Ascending aorta (tissue), 2 donors: Measurements from ENCODE around the gene KCTD19. TPM values are rescaled to one million over a fixed set of nuclear protein-coding genes. Genes with fewer than 3 reads are reported as not detected.

Experiments
- DNase-seq, 2 donors: peaks; one replicate each; pipeline ENCODE4 v3.0.0-alpha.2; 2019; ENCODE audit warnings: low spot score in 2 of 2
- H3K27ac ChIP-seq, 2 donors: fragments of 200-600 bp; sonication (generic); one replicate each; pipeline ENCODE4 v1.5.1; 2016 to 2017; ENCODE audit warnings: mild to moderate bottlenecking in 1 of 2
- H3K27me3 ChIP-seq: fragments of 200-600 bp; sonication (generic); one replicate; pipeline ENCODE4 v1.5.1; 2017
- H3K36me3 ChIP-seq, 2 donors: fragments of 200-600 bp; sonication (generic); one replicate each; pipeline ENCODE4 v1.5.1; 2016
- H3K4me1 ChIP-seq, 2 donors: fragments of 200-600 bp; sonication (generic); one replicate each; pipeline ENCODE4 v1.5.1; 2016 to 2017; ENCODE audit warnings: mild to moderate bottlenecking in 1 of 2
- H3K4me3 ChIP-seq, 2 donors: fragments of 200-600 bp; sonication (generic); one replicate each; pipeline ENCODE4 v1.5.1; 2016 to 2017; ENCODE audit warnings: mild to moderate bottlenecking in 1 of 2
- H3K9me3 ChIP-seq, 2 donors: fragments of 200-600 bp; sonication (generic); one replicate each; pipeline ENCODE4 v1.5.1; 2016
- intact Hi-C: fragments of 100-400 bp; cut with DNase I; formaldehyde crosslinking; loops from one replicate; pipeline ENCODE4 v1.15.1; 2023
- total RNA-seq: library from RNA; depleted of rRNA; stranded (reverse); fragments of >200 nt; gene quantifications from one replicate; pipeline ENCODE4 v1.1.0, GENCODE V29; 2016
- TF ChIP-seq, protein P1 (sequence below), 3 experiments: fragments of 200-600 bp in 2 of 3; fragments of 450-650 bp in 1 of 3; sonication (generic) in 2 of 3; IDR thresholded peaks; one replicate each; pipeline ENCODE4 v1.5.1; 2016 to 2019; ENCODE audit warnings: antibody characterized with exemption in 3 of 3, mild to moderate bottlenecking in 1 of 3, moderate library complexity in 1 of 3

Gene KCTD19
- total RNA-seq, 1 donor from 2014 or later: not detected

DNA sequence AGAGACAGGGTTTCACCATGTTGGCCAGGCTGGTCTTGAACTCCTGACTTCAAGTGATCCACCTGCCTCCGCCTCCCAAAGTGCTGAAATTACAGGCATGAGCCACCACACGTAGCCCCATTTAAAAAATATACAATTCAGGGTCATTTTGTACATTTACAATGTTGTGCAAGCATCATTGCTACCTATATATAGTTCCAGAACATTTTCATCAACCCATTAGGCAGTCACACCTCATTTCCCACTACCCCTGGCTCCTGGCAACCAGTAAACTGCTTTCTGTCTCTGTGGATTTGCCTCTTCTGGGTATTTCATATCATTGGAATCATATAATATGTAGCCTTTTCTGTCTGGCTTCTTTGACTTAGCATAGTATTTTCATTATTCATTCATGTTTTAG lies 6.8 kb upstream of the KCTD19 start:
- Histone ChIP-seq H3K9me3 (no peaks in the 10 kb centered on the region), H3K36me3 (no peaks in the 10 kb centered on the region), H3K27ac (no peak overlapping the region), H3K4me1 (no peaks in the 10 kb centered on the region), H3K27me3 (no peaks in the 10 kb centered on the region), H3K4me3 (no peak overlapping the region)
- intact Hi-C loops: no loop called here
- DNase-seq: no peak
- TF ChIP-seq, protein P1, sequence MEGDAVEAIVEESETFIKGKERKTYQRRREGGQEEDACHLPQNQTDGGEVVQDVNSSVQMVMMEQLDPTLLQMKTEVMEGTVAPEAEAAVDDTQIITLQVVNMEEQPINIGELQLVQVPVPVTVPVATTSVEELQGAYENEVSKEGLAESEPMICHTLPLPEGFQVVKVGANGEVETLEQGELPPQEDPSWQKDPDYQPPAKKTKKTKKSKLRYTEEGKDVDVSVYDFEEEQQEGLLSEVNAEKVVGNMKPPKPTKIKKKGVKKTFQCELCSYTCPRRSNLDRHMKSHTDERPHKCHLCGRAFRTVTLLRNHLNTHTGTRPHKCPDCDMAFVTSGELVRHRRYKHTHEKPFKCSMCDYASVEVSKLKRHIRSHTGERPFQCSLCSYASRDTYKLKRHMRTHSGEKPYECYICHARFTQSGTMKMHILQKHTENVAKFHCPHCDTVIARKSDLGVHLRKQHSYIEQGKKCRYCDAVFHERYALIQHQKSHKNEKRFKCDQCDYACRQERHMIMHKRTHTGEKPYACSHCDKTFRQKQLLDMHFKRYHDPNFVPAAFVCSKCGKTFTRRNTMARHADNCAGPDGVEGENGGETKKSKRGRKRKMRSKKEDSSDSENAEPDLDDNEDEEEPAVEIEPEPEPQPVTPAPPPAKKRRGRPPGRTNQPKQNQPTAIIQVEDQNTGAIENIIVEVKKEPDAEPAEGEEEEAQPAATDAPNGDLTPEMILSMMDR (IDR thresholded peaks at IDR 0.05): no peak

DNA sequence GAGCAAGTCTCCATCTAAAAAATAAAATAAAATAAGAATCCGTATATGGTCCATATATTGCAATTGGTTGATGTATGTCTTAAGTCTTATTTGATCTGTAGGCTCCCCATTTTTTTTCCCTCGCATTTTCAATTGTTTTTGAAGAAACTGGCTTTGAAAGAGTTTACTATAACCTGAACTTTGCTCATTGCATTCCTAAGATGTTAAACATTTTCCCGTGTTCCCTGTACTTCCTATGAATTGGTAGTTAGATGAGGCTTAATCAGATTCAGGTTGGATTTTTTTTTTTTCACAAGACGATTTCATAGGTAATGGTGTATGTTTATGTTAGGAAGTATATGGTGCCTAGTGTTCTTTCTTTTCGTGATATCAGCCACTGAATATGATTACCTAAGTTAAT lies 3.4 kb upstream of the KCTD19 start:
- H3K9me3 ChIP-seq: no peaks in the 10 kb centered on the region
- TF ChIP-seq, protein P1 (IDR thresholded peaks at IDR 0.05): no peak
- H3K4me1 ChIP-seq: peaks cover 0 to 2% of the 10 kb centered on the region in 2 donors
- no peaks in the 10 kb centered on the region for H3K27me3 ChIP-seq
- H3K36me3 ChIP-seq: no peaks in the 10 kb centered on the region
- no peak for DNase-seq
- H3K27ac ChIP-seq: no peak overlapping the region
- intact Hi-C loops: no loop called here
- H3K4me3 ChIP-seq: no peak overlapping the region

DNA sequence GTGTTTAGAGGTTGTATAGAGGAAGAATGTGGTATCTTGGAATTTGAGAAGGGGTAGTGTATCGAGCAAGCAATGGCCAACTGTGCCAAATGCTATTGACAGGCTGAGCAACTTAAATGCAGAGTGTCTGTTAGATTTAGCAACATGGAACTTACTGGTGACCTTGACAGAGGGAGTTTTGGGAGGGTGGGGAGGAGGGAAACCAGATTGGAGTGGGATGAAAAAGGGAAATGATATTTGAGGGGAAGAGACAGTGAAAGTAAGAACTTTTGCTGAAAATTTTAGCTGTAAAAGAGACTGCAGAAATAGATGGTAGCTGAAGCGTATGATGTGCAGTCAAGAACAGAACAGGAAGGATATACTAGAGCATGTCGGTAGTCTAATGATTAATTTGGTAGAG lies 1.2 kb upstream of the KCTD19 start:
- H3K27me3 ChIP-seq: no peaks in the 10 kb centered on the region
- H3K4me1 ChIP-seq: peaks cover 0 to 2% of the 10 kb centered on the region in 2 donors
- no peaks in the 10 kb centered on the region for H3K9me3 ChIP-seq
- TF ChIP-seq, protein P1 (IDR thresholded peaks at IDR 0.05): no peak
- no peaks in the 10 kb centered on the region for H3K36me3 ChIP-seq
- no peak for DNase-seq
- intact Hi-C loops: no loop called here
- H3K27ac ChIP-seq: no peak overlapping the region
- no peak overlapping the region for H3K4me3 ChIP-seq

DNA sequence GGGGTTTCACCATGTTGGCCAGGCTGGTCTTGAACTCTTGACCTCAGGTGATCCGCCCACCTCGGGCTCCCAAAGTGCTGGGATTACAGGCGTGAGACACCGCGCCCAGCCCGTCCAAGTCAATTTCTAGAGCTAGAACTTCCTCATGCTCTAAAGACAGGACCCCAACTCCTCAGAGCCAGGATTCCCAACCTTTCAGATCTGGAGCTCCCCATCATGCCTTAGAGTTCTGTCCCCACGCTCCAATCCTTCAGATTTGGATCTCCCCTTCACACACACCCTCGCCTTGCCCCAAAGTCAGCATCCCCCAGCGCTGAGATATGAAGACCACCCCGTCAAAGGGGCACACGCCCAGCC lies 448 bp downstream of the KCTD19 start:
- H3K4me1 ChIP-seq: peaks cover 0 to 2% of the 10 kb centered on the region in 2 donors
- no peaks in the 10 kb centered on the region for H3K27me3 ChIP-seq
- TF ChIP-seq, protein P1 (IDR thresholded peaks at IDR 0.05): no peak
- H3K36me3 ChIP-seq: no peaks in the 10 kb centered on the region
- intact Hi-C loops: no loop called here
- H3K4me3 ChIP-seq: peak overlapping the region; percentile 55 to 56
- H3K27ac ChIP-seq: no peak overlapping the region
- no peaks in the 10 kb centered on the region for H3K9me3 ChIP-seq
- DNase-seq: no peak

DNA sequence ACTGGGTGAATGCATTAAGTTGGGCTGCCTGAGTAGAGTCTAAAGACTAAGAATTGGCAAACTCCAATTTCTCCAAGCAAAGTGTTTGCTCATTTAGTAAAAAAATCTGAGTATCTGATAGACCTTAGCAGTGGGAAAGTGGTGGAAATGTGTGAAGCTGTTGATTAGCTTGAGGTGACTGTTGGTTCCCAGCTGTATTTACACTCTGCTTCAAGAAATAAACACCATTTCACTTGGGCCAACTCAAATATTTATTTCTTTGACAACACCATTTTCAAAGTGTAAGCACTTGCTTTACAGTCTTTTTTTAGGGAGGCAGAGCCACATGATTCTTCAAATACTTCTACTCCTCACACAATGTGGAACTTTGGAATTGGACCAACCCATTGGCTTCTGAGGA lies 8.7 kb downstream of the KCTD19 start:
- Histone ChIP-seq H3K9me3 (no peaks in the 10 kb centered on the region), H3K27ac (no peak overlapping the region), H3K36me3 (no peaks in the 10 kb centered on the region), H3K4me1 (no peaks in the 10 kb centered on the region), H3K4me3 (no peak overlapping the region), H3K27me3 (no peaks in the 10 kb centered on the region)
- no peak for DNase-seq
- TF ChIP-seq, protein P1 (IDR thresholded peaks at IDR 0.05): no peak
- intact Hi-C loops: no loop called here

DNA sequence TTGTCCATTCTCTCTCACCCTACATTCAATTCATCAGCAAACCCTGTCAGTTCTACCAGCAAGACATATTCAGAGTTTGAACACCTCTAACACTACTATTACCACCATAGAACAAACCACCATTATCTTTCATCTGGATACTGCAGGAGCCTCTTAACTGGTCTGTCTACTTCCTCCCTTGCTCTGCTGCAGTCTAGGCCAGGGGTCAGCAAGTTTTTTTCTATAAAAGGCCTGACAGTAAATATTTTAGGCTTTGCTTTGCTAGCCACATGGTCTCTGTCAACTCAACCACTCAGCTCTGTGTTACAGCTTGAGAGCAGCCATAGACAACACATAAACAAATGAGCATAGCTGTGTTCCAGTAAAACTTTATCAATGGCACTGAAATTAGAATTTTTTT lies 13.8 kb downstream of the KCTD19 start:
- DNase-seq: no peak
- H3K4me1 ChIP-seq: no peaks in the 10 kb centered on the region
- no peaks in the 10 kb centered on the region for H3K9me3 ChIP-seq
- TF ChIP-seq, protein P1 (IDR thresholded peaks at IDR 0.05): no peak
- H3K4me3 ChIP-seq: no peak overlapping the region
- no peaks in the 10 kb centered on the region for H3K27me3 ChIP-seq
- intact Hi-C loops: no loop called here
- no peaks in the 10 kb centered on the region for H3K36me3 ChIP-seq
- no peak overlapping the region for H3K27ac ChIP-seq
